GM18508 (cell line): ENCODE data around the gene SH3BGRL3.
A peak's percentile ranks its signal among the peaks of the same experiment; 100 is the strongest.
"Not testable (repeated sequence)": the region's sequence is repeated elsewhere in the genome, so short reads cannot be mapped to it uniquely, and the experiment has no call there.

Experiments used
- ATAC-seq: cut with Tn5 transposase; IDR thresholded peaks from one replicate; pipeline ENCODE4 v1.9.1; 2021; ENCODE audit warnings: moderate number of reproducible peaks; ENCODE audit not compliant: insufficient read depth, unreplicated experiment

Gene SH3BGRL3

GRCh38 chr1:26290122-26290881 lies 10.4 kb downstream of the SH3BGRL3 start:
- ATAC-seq: no peak

- no peak for ATAC-seq
Measured at GRCh38 chr1:26290882-26291261, 11.0 kb downstream of the SH3BGRL3 start.

- ATAC-seq: no peak
Measured at GRCh38 chr1:26291433-26291832, 11.5 kb downstream of the SH3BGRL3 start.

- ATAC-seq: no peak
Measured at GRCh38 chr1:26291939-26292338, 12.1 kb downstream of the SH3BGRL3 start.

GRCh38 chr1:26292735-26293134 lies 12.8 kb downstream of the SH3BGRL3 start:
- ATAC-seq: not testable (repeated sequence)

GRCh38 chr1:26293911-26294463 lies 14.1 kb downstream of the SH3BGRL3 start:
- ATAC-seq: no peak

GRCh38 chr1:26295194-26296138 lies 15.6 kb downstream of the SH3BGRL3 start:
- no peak for ATAC-seq

GRCh38 chr1:26296340-26297056 lies 16.6 kb downstream of the SH3BGRL3 start:
- no peak for ATAC-seq

GRCh38 chr1:26297057-26297790 lies 17.3 kb downstream of the SH3BGRL3 start:
- no peak for ATAC-seq

GRCh38 chr1:26297791-26298124 lies 17.9 kb downstream of the SH3BGRL3 start:
- ATAC-seq: no peak

- ATAC-seq: no peak
Measured at GRCh38 chr1:26300578-26301275, 20.8 kb downstream of the SH3BGRL3 start.

- no peak for ATAC-seq
Measured at GRCh38 chr1:26302733-26303405, 23.0 kb downstream of the SH3BGRL3 start.

GRCh38 chr1:26305667-26306289 lies 25.9 kb downstream of the SH3BGRL3 start:
- ATAC-seq: no peak

GRCh38 chr1:26306290-26307229 lies 26.7 kb downstream of the SH3BGRL3 start, which contains the start of gene UBXN11:
UBXN11 (minus strand) TSS chr1:26306636; CDS start chr1:26302883, 3,753 bp downstream.
- ATAC-seq: peak; percentile 66

- ATAC-seq: no peak
Measured at GRCh38 chr1:26307363-26307781, 27.5 kb downstream of the SH3BGRL3 start.

- not testable (repeated sequence) for ATAC-seq
Measured at GRCh38 chr1:26307966-26308899, 28.3 kb downstream of the SH3BGRL3 start.
